K562 (cell line): ENCODE data around the gene GPR68. TPM values are rescaled to one million over a fixed set of nuclear protein-coding genes. Genes with fewer than 3 reads are reported as not detected.

Source experiments
- CBX8 ChIP-seq: fragments of 200-600 bp; sonication (generic); IDR thresholded peaks from 2 replicates; pipeline ENCODE4 v1.6.1; 2012; ENCODE audit warnings: borderline replicate concordance, mixed run types, low read depth, mild to moderate bottlenecking, moderate library complexity, mixed read lengths, low read length, control low read depth, inconsistent platforms; ENCODE audit not compliant: poor library complexity, severe bottlenecking; ENCODE audit errors: extremely low read depth
- CHD1 ChIP-seq: fragments of 200-600 bp; sonication (generic); IDR thresholded peaks from one replicate; pipeline ENCODE4 v1.6.1; 2012; ENCODE audit warnings: mild to moderate bottlenecking, moderate library complexity, low read length, inconsistent platforms
- DNMT1 ChIP-seq: fragments of 450-650 bp; IDR thresholded peaks from 2 replicates; pipeline ENCODE4 v1.6.1; 2016; ENCODE audit warnings: antibody characterized with exemption, mild to moderate bottlenecking
- E2F1 ChIP-seq: sonication (generic); formaldehyde crosslinking; IDR thresholded peaks from 2 replicates; pipeline ENCODE4 v1.8.1; 2023; ENCODE audit warnings: mild to moderate bottlenecking, missing genetic modification reagents, moderate library complexity
- HDAC3 ChIP-seq: fragments of 450-650 bp; IDR thresholded peaks from 2 replicates; pipeline ENCODE4 v1.6.1; 2018; ENCODE audit warnings: borderline replicate concordance, mild to moderate bottlenecking, moderate library complexity; ENCODE audit not compliant: partially characterized antibody
- HDGF ChIP-seq: fragments of 450-650 bp; IDR thresholded peaks from 2 replicates; pipeline ENCODE4 v1.6.1; 2016
- HEY1 ChIP-seq: fragments of 250-450 bp; sonication (Bioruptor Pico); IDR thresholded peaks from 2 replicates; pipeline ENCODE4 v1.5.0; 2020; ENCODE audit warnings: mild to moderate bottlenecking, moderate library complexity, borderline replicate concordance
- KAT8 ChIP-seq: fragments of 450-650 bp; IDR thresholded peaks from 2 replicates; pipeline ENCODE4 v1.6.1; 2016; ENCODE audit warnings: low read depth, mild to moderate bottlenecking
- KLF16 ChIP-seq: IDR thresholded peaks from 2 replicates; pipeline ENCODE4 v1.6.1; 2016; ENCODE audit warnings: antibody characterized with exemption
- MED1 ChIP-seq: sonication (generic); formaldehyde crosslinking; IDR thresholded peaks from 2 replicates; pipeline ENCODE4 v1.8.1; 2023; ENCODE audit warnings: missing genetic modification reagents, borderline replicate concordance
- MXI1 ChIP-seq: IDR thresholded peaks from 2 replicates; pipeline ENCODE4 v1.6.1; 2011; ENCODE audit warnings: low read depth, mild to moderate bottlenecking, improper control_type of control experiment, low read length
- PCBP1 ChIP-seq: fragments of 200-400 bp; formaldehyde crosslinking; IDR thresholded peaks from 2 replicates; pipeline ENCODE4 v1.6.1; 2018; ENCODE audit warnings: mild to moderate bottlenecking, low read depth, low read length; ENCODE audit not compliant: poor library complexity, severe bottlenecking
- POU5F1 ChIP-seq: fragments of 150-350 bp; IDR thresholded peaks from 2 replicates; pipeline ENCODE4 v1.6.1; 2014; ENCODE audit warnings: borderline replicate concordance, low read length, low read depth, mild to moderate bottlenecking; ENCODE audit not compliant: partially characterized antibody
- PTRF ChIP-seq: fragments of 450-650 bp; IDR thresholded peaks from 2 replicates; pipeline ENCODE4 v1.6.1; 2016; ENCODE audit warnings: mild to moderate bottlenecking, missing genetic modification characterization, missing compliant biosample characterization
- RBM39 ChIP-seq: fragments of 200-400 bp; formaldehyde crosslinking; optimal IDR thresholded peaks from 2 replicates; pipeline ENCODE3; 2018; ENCODE audit warnings: low read depth, low read length
- RFX5 ChIP-seq: IDR thresholded peaks from 2 replicates; pipeline ENCODE4 v1.6.1; 2011; ENCODE audit warnings: low read depth, mild to moderate bottlenecking, improper control_type of control experiment, low read length
- RFX7 ChIP-seq: fragments of 250-450 bp; sonication (Bioruptor Pico); IDR thresholded peaks from 2 replicates; pipeline ENCODE4 v1.5.1; 2021; ENCODE audit warnings: mild to moderate bottlenecking
- SP1 ChIP-seq: sonication (generic); formaldehyde crosslinking; IDR thresholded peaks from 2 replicates; pipeline ENCODE4 v1.8.1; 2022; ENCODE audit warnings: mild to moderate bottlenecking, missing genetic modification reagents
- SREBF2 ChIP-seq: sonication (generic); formaldehyde crosslinking; IDR thresholded peaks from 2 replicates; pipeline ENCODE4 v1.4.0; 2020; ENCODE audit warnings: mild to moderate bottlenecking, missing genetic modification reagents
- TAL1 ChIP-seq: fragments of 450-650 bp; IDR thresholded peaks from 2 replicates; pipeline ENCODE4 v1.6.1; 2016; ENCODE audit warnings: mild to moderate bottlenecking
- TFAM ChIP-seq: fragments of 250-450 bp; sonication (Bioruptor Pico); conservative IDR thresholded peaks from 2 replicates; pipeline ENCODE4 v1.5.0; 2021; ENCODE audit warnings: mild to moderate bottlenecking, moderate library complexity
- TSC22D4 ChIP-seq: fragments of 450-650 bp; IDR thresholded peaks from 2 replicates; pipeline ENCODE4 v1.6.1; 2016; ENCODE audit warnings: missing genetic modification characterization, missing biosample characterization, control low read depth
- ZBTB33 ChIP-seq: sonication (generic); formaldehyde crosslinking; IDR thresholded peaks from 2 replicates; pipeline ENCODE4 v1.8.1; 2023; ENCODE audit warnings: mild to moderate bottlenecking, missing genetic modification reagents
- ZNF384 ChIP-seq: IDR thresholded peaks from 2 replicates; pipeline ENCODE4 v1.6.1; 2012; ENCODE audit warnings: low read depth, low read length, improper control_type of control experiment
- ZNF707 ChIP-seq: fragments of 250-450 bp; sonication (Bioruptor Pico); conservative IDR thresholded peaks from 2 replicates; pipeline ENCODE4 v1.8.0; 2022; ENCODE audit warnings: inconsistent platforms, mild to moderate bottlenecking, moderate library complexity
- polyA plus RNA-seq, 8 experiments: library from polyadenylated mRNA; depleted of rRNA in 4 of 8; stranded (reverse) in 5 of 8; unstranded in 3 of 8; fragments of >200 nt; fragmentation: Nextera tagmentation in 2 of 8; fragmentation: Illumina TruSeq in 1 of 8; extraction: Ambion mirVana in 2 of 8; extraction: Trizol in 1 of 8; gene quantifications; 2 replicates each; pipeline versions ENCODE4 v1.2.1 to v1.2.3, GENCODE V29; 2011 to 2014; ENCODE audit warnings: inconsistent platforms in 1 of 8, missing spikeins in 1 of 8
- total RNA-seq, 7 experiments: library from RNA; depleted of rRNA in 6 of 7; stranded (reverse); fragments of >200 nt in 6 of 7; fragmentation: Illumina TruSeq in 2 of 7; extraction: Trizol in 2 of 7; gene quantifications; 2 replicates each; pipeline versions ENCODE4 v1.2.1 to v1.2.3, GENCODE V29; 2011 to 2021; ENCODE audit warnings: low replicate concordance in 1 of 7
- TF ChIP-seq, protein P1 (sequence below): fragments of 450-650 bp; IDR thresholded peaks from one replicate; pipeline ENCODE4 v1.6.1; 2018; ENCODE audit warnings: mild to moderate bottlenecking, moderate library complexity; ENCODE audit not compliant: partially characterized antibody

Gene GPR68
- total and polyA plus RNA-seq, 9 of the 15 experiments (the other 6 are each of a cell fraction or from before 2014, with no cell fraction given), result 0.41 to 9.4 (median 3.7) TPM

- TF ChIP-seq E2F1 (CRISPR knock-in tag) (no peak), HDAC3 (peak; percentile 71), RFX5 (no peak), ZBTB33 (CRISPR knock-in tag) (peak; percentile 22; the same call in 1 of the 2 replicates), HEY1 (CRISPR knock-in tag) (no peak), TAL1 (peak; percentile 53), HDGF (no peak), RBM39 (no peak), PCBP1 (no peak), TFAM (CRISPR knock-in tag) (no peak), MED1 (CRISPR knock-in tag) (no peak), DNMT1 (no peak), MXI1 (no peak), SREBF2 (CRISPR knock-in tag) (no peak), TSC22D4 (tag) (no peak), POU5F1 (no peak), KLF16 (peak; percentile 16; the same call in 1 of the 2 replicates), PTRF (tag) (no peak), CHD1 (no peak), CBX8 (no peak), SP1 (CRISPR knock-in tag) (no peak), KAT8 (no peak), ZNF707 (no peak), RFX7 (CRISPR knock-in tag) (no peak), ZNF384 (no peak)
- TF ChIP-seq, protein P1, sequence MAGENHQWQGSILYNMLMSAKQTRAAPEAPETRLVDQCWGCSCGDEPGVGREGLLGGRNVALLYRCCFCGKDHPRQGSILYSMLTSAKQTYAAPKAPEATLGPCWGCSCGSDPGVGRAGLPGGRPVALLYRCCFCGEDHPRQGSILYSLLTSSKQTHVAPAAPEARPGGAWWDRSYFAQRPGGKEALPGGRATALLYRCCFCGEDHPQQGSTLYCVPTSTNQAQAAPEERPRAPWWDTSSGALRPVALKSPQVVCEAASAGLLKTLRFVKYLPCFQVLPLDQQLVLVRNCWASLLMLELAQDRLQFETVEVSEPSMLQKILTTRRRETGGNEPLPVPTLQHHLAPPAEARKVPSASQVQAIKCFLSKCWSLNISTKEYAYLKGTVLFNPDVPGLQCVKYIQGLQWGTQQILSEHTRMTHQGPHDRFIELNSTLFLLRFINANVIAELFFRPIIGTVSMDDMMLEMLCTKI, result no peak
Observed at GRCh38 chr14:91202234-91202974, 42.1 kb downstream of the GPR68 start (continued).
